Mesenchymal stem cell (in vitro differentiated cells and primary cell): Measurements from ENCODE around the gene STRC.
"Not testable (repeated sequence)": the region's sequence is repeated elsewhere in the genome, so short reads cannot be mapped to it uniquely, and the experiment has no call there.

Experiments
- DNase-seq: peaks from one replicate; pipeline ENCODE4 v3.0.0-alpha.2; 2013
- H2AFZ ChIP-seq: one replicate; pipeline ENCODE4 v1.6.1; 2013; ENCODE audit warnings: low read depth, mild to moderate bottlenecking, control low read depth, inconsistent platforms, low read length, moderate library complexity
- H2AK5ac ChIP-seq: 2 replicates; pipeline ENCODE4 v1.6.1; 2013; ENCODE audit warnings: low read length, moderate library complexity, mild to moderate bottlenecking, inconsistent platforms; ENCODE audit not compliant: severe bottlenecking
- H2BK120ac ChIP-seq: one replicate; pipeline ENCODE4 v1.6.1; 2013; ENCODE audit warnings: low read depth, mild to moderate bottlenecking, inconsistent platforms, low read length, moderate library complexity
- H2BK12ac ChIP-seq, 2 experiments: one replicate each; pipeline ENCODE4 v1.6.1; 2013; ENCODE audit warnings: inconsistent platforms in 2 of 2, low read length in 2 of 2, mild to moderate bottlenecking in 2 of 2, moderate library complexity in 2 of 2, control low read depth in 1 of 2
- H2BK15ac ChIP-seq: one replicate; pipeline ENCODE4 v1.6.1; 2013; ENCODE audit warnings: mild to moderate bottlenecking, low read depth, inconsistent platforms; ENCODE audit not compliant: poor library complexity, severe bottlenecking
- H2BK5ac ChIP-seq: 2 replicates; pipeline ENCODE4 v1.6.1; 2013; ENCODE audit warnings: low read depth, mild to moderate bottlenecking, low read length, control low read depth, inconsistent platforms; ENCODE audit not compliant: poor library complexity, severe bottlenecking
- H3K14ac ChIP-seq, 2 experiments: one replicate each; pipeline ENCODE4 v1.6.1; 2013; ENCODE audit warnings: inconsistent platforms in 2 of 2, low read length in 2 of 2, control low read depth in 1 of 2, mild to moderate bottlenecking in 1 of 2, moderate library complexity in 1 of 2
- H3K18ac ChIP-seq, 2 experiments: one replicate each; pipeline ENCODE4 v1.6.1; 2013; ENCODE audit warnings: inconsistent platforms in 2 of 2, low read length in 2 of 2, control low read depth in 1 of 2, low read depth in 1 of 2, mild to moderate bottlenecking in 1 of 2
- H3K23ac ChIP-seq, 2 experiments: one replicate each; pipeline ENCODE4 v1.6.1; 2013; ENCODE audit warnings: inconsistent platforms in 2 of 2, low read length in 2 of 2, mild to moderate bottlenecking in 2 of 2, moderate library complexity in 2 of 2, control low read depth in 1 of 2
- H3K27ac ChIP-seq: 2 replicates; pipeline ENCODE4 v1.5.1; 2013; ENCODE audit warnings: mild to moderate bottlenecking, moderate library complexity, low read length, control low read depth, inconsistent platforms; ENCODE audit not compliant: poor library complexity, severe bottlenecking
- H3K27me3 ChIP-seq, 2 experiments: 2 replicates each; pipeline versions ENCODE4 v1.6.1 to v1.7.0; 2013; ENCODE audit warnings: low read length in 2 of 2, mild to moderate bottlenecking in 2 of 2, moderate library complexity in 2 of 2, control low read depth in 1 of 2, inconsistent platforms in 1 of 2; ENCODE audit not compliant: control insufficient read depth in 1 of 2, insufficient read depth in 1 of 2
- H3K36me3 ChIP-seq, 2 experiments: 2 replicates each; pipeline versions ENCODE4 v1.6.1 to v1.7.0; 2013; ENCODE audit warnings: low read length in 2 of 2, control low read depth in 1 of 2, inconsistent platforms in 1 of 2, low read depth in 1 of 2, mild to moderate bottlenecking in 1 of 2; ENCODE audit not compliant: insufficient read depth in 2 of 2, control insufficient read depth in 1 of 2
- H3K4ac ChIP-seq, 2 experiments: one replicate each; pipeline ENCODE4 v1.6.1; 2013; ENCODE audit warnings: inconsistent platforms in 2 of 2, low read length in 2 of 2, mild to moderate bottlenecking in 2 of 2, moderate library complexity in 2 of 2, control low read depth in 1 of 2, low read depth in 1 of 2
- H3K4me1 ChIP-seq: 2 replicates; pipeline ENCODE4 v1.6.1; 2013; ENCODE audit warnings: low read depth, low read length, control low read depth; ENCODE audit not compliant: control insufficient read depth, insufficient read depth
- H3K4me2 ChIP-seq: 2 replicates; pipeline ENCODE4 v1.6.1; 2013; ENCODE audit warnings: low read length, mild to moderate bottlenecking, inconsistent platforms; ENCODE audit not compliant: poor library complexity, severe bottlenecking
- H3K4me3 ChIP-seq, 2 experiments: 2 replicates each; pipeline versions ENCODE4 v1.5.1 to v1.7.0; 2013; ENCODE audit warnings: low read length in 2 of 2, mild to moderate bottlenecking in 2 of 2, control low read depth in 1 of 2, low read depth in 1 of 2; ENCODE audit not compliant: insufficient read depth in 1 of 2
- H3K79me1 ChIP-seq: replicated peaks from 2 replicates; pipeline ENCODE4 v1.6.1; 2013; ENCODE audit warnings: mild to moderate bottlenecking, control low read depth, low read length, inconsistent platforms; ENCODE audit not compliant: poor library complexity, severe bottlenecking
- H3K9ac ChIP-seq: 2 replicates; pipeline ENCODE4 v1.7.0; 2013; ENCODE audit warnings: mild to moderate bottlenecking, low read length, moderate library complexity
- H3K9me3 ChIP-seq: 2 replicates; pipeline ENCODE4 v1.7.0; 2013; ENCODE audit warnings: mild to moderate bottlenecking, low read length; ENCODE audit not compliant: control insufficient read depth
- H4K8ac ChIP-seq: one replicate; pipeline ENCODE4 v1.6.1; 2013; ENCODE audit warnings: inconsistent platforms, mild to moderate bottlenecking, low read length, moderate library complexity
- H4K91ac ChIP-seq: one replicate; pipeline ENCODE4 v1.6.1; 2013; ENCODE audit warnings: mild to moderate bottlenecking, low read length, inconsistent platforms
- WGBS: methylation state at CpG from one replicate; pipeline ENCODE4 v1.1.7; 2013; ENCODE audit warnings: mixed read lengths; 5-methylcytosine and 5-hydroxymethylcytosine counted together

Gene STRC

DNA sequence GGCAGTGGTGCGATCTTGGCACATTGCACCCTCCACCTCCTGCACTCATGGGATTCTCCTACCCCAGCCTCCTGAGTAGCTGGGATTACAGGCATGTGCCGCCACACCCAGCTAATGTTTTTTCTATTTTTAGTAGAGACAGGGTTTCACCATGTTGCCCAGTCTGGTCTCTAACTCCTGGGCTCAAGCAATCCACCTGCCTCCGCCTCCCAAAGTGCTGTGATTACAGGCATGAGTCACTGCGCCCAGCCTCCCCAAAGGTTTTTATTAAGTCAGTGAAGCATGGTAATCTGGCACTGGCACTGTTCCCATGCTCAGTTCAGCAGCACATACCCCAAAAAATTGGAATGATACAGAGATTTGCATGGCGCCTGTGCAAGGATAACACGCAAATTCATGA is 16.4 kb downstream of the STRC start:
- not testable (repeated sequence) for DNase-seq

GRCh38 chr15:43600200-43600599 is 18.4 kb downstream of the STRC start:
- H2BK12ac ChIP-seq, H3K9ac ChIP-seq, H3K4me1 ChIP-seq, H4K8ac ChIP-seq, H4K91ac ChIP-seq, H2BK120ac ChIP-seq, H2AFZ ChIP-seq, H2BK15ac ChIP-seq, H2BK5ac ChIP-seq, H3K4me3 ChIP-seq, H3K9me3 ChIP-seq, H3K18ac ChIP-seq, H3K36me3 ChIP-seq, H3K4ac ChIP-seq, H3K79me1 ChIP-seq, H2AK5ac ChIP-seq, H3K4me2 ChIP-seq, H3K14ac ChIP-seq, H3K23ac ChIP-seq, H3K27ac ChIP-seq, DNase-seq: not testable (repeated sequence)
- peaks cover 11 to 36% of the 10 kb centered on the region in 2 experiments for H3K27me3 ChIP-seq
- WGBS: no CpG with 5 or more reads among the region's 2 CpGs

More for the DNA sequence above, 16.4 kb downstream of the STRC start:
- not testable (repeated sequence) for H4K91ac ChIP-seq, H2AFZ ChIP-seq, H2BK12ac ChIP-seq, H3K4me3 ChIP-seq, H2BK5ac ChIP-seq, H3K18ac ChIP-seq, H3K4me2 ChIP-seq, H3K9me3 ChIP-seq, H3K27ac ChIP-seq, H3K79me1 ChIP-seq, H2BK120ac ChIP-seq, H3K14ac ChIP-seq, H3K23ac ChIP-seq, H4K8ac ChIP-seq, H3K9ac ChIP-seq, H2AK5ac ChIP-seq, H2BK15ac ChIP-seq, H3K4ac ChIP-seq, H3K36me3 ChIP-seq, H3K4me1 ChIP-seq
- peaks cover 7 to 33% of the 10 kb centered on the region in 2 experiments for H3K27me3 ChIP-seq
- WGBS: 86% methylated on average over 6 of the region's 6 CpGs

DNA sequence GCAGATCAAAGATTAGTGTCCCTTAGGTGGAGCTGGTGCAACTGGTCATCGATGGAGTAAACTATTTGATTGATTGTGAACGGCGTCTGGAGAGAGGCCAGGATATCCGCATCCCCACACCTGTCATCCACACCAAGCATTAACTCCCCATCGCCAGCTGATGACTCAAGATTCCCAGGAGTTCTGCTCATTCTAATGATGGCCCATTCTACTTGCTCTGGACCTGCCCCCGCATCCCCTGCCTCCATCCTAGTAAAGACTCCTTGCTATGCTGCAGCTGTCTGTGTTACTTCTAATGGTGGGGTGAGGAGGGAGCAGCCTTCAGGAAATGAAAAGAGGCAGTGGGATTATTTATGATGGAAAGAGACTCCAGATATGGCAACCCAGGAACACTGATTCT is 19.5 kb downstream of the STRC start:
- not testable (repeated sequence) for H3K36me3 ChIP-seq, H4K8ac ChIP-seq, H2BK120ac ChIP-seq, H4K91ac ChIP-seq, H2BK12ac ChIP-seq, H2BK5ac ChIP-seq, H3K4me2 ChIP-seq, H3K79me1 ChIP-seq, H3K18ac ChIP-seq, H3K4me3 ChIP-seq, H3K23ac ChIP-seq, H3K4ac ChIP-seq, DNase-seq, H3K27ac ChIP-seq, H2BK15ac ChIP-seq, H3K4me1 ChIP-seq, H2AFZ ChIP-seq, H3K9me3 ChIP-seq, H2AK5ac ChIP-seq, H3K9ac ChIP-seq, H3K14ac ChIP-seq
- WGBS: 100% methylated on average over 2 of the region's 6 CpGs
- peaks cover 11 to 36% of the 10 kb centered on the region in 2 experiments for H3K27me3 ChIP-seq

DNA sequence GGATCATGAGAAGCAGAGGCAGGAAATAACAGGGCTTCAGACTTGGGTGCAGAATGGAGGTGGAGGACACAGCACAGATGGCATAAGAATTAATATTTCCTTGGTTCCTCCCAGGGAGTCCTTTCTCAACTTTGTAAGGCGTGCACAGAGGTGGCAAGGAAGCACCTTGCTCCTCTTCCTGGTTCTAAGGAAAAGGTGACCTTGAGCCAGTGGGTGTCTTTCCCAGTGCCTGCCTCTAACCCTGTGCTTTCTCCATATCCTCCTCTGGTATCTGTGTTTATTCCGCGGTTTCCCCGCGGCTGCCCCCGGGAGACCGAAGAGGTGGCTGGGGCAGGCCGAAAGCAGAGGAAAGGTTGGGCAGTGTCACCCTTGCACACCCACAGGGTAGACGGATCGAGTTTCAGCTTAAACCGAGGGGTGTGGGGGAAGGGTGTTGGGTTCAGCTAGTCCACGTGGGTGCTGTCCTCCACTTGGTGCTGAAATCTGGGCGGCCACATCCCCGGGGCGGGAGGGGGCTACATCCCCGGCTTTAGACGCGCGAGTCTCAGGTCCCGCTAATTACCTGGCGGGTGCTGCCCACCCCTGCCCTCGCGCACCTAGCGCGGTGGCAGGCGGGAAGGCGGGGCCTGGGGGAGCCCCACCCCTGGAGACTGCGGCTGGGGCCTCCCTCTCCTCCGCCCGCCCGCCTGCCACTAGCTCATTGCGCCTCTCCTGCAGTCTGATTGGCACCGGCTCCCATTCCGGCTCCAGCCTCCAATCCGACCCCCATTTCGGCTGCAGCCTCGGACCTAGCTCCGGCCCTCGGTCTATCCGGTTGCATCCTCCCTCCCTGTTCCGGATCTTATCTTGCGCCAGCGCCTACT is 25.0 kb downstream of the STRC start, which contains the start of gene CKMT1B:
Gene CKMT1B (plus strand): TSS at position 700 of the 863 bp plus-strand sequence. CDS start 192 bp downstream, outside the sequence.
- H4K8ac ChIP-seq, H3K27ac ChIP-seq, H3K14ac ChIP-seq, H2BK12ac ChIP-seq, H2BK120ac ChIP-seq, H3K4me3 ChIP-seq, H3K36me3 ChIP-seq, H2AFZ ChIP-seq, H4K91ac ChIP-seq, H3K27me3 ChIP-seq, H3K9me3 ChIP-seq, H3K79me1 ChIP-seq, H3K4me1 ChIP-seq, H3K4ac ChIP-seq, H2AK5ac ChIP-seq, H3K23ac ChIP-seq, H2BK15ac ChIP-seq, H2BK5ac ChIP-seq, H3K9ac ChIP-seq, H3K18ac ChIP-seq, H3K4me2 ChIP-seq, DNase-seq: not testable (repeated sequence)
- no CpG with 5 or more reads among the region's 43 CpGs for WGBS
